HG02981 (cell line): ENCODE data around the gene STYXL1.
"Not testable (repeated sequence)": the region's sequence is repeated elsewhere in the genome, so short reads cannot be mapped to it uniquely, and the experiment has no call there.

Experiments used
- ATAC-seq: cut with Tn5 transposase; IDR thresholded peaks from one replicate; pipeline ENCODE4 v1.9.1; 2021; ENCODE audit warnings: mild to moderate bottlenecking, moderate library complexity; ENCODE audit not compliant: unreplicated experiment

STYXL1 gene

DNA sequence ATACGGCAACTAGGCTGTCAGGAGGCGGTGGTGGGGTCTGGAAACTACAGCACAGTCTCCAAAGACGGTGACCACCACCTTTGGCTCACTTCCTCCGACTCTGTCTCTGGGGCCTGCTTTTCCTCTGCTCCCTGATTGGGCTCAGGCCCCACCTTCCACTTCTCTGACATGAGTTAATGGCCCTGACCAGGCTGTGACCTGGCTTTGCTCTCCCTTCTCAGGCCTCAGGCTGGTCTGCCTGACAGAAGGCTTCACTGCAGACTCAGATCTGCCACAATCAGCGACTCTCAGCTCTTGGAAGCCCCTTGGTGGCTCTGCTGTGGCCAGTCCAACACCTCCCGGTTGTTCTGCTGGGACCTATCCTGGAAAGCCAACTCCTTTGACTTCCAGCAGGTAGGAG lies 7.7 kb downstream of the STYXL1 start:
- ATAC-seq, result no peak

DNA sequence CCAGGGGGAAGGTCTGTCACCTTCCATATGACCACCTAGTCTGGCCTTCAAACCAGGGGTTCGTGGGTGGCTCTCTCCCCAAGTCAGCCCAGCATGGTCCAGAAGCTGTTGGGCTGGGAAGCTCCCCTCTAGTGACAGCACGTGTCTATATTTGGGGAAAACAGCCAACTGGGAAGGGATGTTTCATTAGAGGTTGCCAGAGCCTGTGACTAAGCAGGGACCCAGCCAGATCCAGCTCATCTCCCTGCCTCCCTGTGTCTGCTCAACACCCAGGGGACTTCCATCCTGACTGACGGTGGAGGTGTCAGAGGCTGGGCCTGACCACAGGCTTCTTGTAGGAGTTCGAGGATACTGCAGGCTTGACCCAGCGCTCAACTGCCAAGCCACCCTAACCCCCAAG lies 10.5 kb downstream of the STYXL1 start:
- ATAC-seq, result no peak

DNA sequence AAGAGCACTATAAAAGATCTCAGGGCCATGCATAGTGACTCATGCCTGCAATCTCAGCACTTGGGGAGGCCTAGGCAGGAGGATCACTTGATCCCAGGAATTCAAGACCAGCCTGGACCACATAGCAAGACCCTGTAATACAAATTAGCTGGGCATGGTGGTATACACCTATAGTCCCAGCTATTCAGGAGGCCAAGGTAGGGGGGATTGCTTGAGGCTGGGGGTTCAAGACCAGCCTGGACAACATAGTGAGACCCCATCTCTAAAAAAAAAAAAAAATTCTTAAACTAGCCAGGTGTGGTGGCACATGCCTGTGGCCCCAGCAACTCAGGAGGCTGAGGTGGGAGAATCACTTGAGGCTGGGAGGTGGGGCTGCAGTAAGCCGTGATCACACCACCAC lies 15.8 kb downstream of the STYXL1 start:
- ATAC-seq, result no peak

DNA sequence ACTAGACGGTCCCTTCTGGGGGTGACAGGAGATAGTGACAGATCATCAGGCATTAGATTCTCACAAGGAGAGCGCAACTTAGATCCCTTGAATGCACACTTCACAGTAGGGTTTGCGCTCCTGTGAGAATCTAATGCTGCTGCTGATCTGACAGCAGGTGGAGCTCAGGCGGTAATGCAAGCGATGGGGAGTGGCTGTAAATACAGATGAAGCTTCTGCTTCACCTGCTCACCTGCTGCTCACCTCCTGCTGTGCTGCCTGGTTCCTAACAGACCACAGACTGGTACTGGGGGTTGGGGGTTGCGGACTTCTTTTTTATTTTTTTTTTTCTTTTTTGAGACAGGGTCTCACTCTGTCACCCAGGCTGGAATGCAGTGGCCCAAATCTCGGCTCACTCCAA lies 18.1 kb downstream of the STYXL1 start:
- not testable (repeated sequence) for ATAC-seq

DNA sequence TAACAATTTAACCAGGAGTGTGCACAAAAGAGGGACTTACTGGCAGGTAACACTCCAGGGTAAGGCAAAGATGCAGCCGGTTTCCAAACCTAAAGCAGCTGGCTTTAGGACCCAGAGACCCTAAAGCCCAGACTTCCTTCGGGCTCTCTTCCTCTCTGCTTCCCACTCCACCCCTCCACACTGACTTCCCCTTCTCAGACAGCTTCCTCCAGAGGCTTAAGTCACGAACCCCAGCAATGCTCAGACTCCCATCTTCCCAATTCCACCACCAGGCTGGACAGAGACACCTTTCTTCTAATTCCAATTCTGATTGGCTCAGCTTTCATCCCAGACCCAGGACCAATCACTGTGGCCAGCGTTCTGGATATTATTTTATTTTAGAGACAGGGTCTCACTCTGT lies 24.8 kb downstream of the STYXL1 start:
- no peak for ATAC-seq

DNA sequence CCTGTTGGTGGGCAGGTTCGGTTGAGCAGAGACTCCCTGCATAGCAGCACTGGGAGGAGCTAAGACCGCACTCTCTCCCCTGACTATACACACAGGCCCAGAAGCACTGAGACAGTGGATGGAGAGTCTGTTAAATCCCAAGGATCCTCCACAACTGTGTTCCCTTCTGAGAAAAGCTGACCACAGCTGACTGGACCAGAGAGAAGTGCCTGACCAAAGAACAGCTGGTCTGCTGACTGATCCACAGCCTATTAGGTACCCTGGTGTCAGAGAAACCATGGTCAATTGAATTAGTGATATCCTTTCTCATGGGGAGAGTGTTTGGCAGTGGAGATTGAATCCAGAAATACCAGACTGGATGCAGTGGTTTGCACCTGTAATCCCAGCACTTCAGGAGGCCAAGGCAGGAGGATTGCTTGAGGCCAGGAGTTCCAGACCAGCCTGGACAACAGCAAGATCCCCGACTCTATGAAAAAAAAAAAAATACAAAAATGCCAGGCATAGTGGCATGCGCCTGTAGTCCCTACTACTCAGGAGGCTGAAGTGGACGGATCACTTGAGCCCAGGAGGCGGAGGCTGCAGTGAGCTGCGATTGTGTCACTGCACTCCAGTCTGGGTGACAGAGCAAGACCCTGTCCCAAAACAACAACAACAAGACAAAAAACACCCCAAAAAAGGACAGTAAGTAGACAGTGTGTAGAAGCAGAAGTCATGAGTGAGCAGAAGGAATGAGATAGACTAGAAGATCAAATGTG lies 25.6 kb downstream of the STYXL1 start:
- ATAC-seq, result no peak

DNA sequence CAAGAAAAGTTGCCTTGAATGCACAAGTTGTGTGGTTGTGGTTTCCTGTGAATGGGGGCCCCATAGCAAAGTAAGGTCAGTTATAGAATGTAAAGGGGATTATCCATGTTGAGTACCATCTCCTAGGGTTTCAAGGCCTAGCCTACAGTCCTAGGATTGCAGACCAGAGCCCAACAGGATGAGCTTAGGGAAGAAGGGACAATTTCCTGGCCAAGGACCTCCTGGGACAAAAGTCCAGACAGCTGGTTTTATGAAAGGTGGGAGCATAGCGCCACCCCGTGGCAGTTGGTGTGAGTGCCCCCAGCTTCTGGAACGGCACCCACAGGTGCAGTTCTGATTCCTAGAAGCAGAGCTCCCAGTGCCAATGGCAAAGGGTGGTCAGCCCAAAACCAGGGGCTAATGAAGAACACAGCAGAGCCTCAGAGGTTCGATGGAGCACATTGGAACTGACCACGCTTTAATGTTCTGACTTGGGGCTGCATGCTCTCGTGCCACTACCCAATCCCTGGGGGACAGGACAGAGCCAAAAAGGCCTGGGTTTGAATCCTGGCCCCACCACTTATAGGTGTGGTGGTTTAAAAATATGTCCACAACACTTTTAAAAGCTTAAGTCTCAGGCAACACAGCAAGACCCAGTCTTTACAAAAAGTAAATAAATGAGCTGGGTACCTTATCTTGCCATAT lies 27.6 kb downstream of the STYXL1 start:
- ATAC-seq, result no peak

DNA sequence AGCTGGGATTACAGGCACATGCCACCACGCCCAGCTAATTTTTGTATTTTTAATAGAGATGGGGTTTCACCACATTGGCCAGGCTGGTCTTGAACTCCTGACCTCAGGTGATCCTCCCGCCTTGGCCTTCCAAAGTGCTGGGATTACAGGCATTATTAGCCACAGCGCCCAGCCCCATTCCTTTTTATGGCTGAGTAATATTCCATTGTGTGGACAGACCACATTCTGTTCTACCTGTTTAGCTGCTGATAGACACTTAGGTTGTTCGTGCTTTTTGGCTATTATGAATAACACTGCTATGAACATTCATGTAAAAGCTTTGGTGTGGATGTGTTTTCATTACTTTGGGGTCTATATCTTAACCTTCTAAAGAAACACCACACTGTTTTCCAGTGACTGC lies 29.3 kb downstream of the STYXL1 start:
- ATAC-seq, result not testable (repeated sequence)

DNA sequence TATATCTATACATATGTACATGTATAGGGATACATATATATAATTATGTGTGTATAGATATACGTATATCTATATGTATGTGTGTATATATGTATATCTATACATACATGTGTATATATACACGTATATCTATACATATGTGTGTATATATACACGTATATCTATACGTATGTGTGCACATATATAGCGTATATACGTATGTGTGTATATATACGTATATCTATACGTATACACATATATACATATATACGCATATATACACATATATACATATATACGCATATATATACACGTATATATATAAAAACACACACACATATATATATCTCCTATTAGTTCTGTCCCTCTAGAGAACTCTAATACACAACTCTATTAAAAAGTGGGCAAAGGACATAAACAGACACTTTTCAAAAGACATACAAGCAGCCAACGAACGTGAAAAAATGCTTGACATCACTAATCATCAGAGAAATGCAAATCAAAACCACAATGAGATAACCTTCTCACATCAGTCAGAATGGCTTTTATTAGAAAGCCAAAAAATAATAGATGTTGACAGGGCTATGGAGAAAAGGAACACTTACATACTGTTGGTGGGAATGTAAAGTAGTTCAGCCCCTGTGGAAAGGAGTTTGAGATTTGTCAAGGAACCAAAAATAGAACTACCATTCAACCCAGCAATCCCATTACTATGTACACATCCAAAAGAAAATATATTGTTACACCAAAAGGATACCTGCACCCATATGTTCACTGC lies 31.4 kb downstream of the STYXL1 start:
- ATAC-seq, result no peak

DNA sequence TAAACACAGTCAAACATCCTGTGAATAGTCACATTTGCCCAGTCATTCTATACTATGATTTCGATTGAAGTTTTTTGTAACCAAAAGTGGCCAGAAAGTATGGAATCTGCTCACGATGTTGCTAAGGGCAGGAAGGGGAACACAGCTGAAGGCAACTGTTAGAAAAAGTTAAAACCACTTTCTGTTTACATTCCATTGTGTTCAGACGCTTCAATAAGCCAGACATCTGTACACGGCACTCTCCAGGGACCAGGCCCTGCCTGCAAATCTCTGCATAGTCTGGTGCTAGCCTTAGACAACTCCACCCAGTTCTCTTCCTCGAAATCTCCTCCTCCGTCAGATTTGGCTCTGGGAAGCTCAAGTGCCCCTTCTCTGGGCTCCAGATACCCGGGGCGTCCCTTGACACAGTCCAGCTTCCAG lies 36.3 kb downstream of the STYXL1 start:
- ATAC-seq, result no peak

DNA sequence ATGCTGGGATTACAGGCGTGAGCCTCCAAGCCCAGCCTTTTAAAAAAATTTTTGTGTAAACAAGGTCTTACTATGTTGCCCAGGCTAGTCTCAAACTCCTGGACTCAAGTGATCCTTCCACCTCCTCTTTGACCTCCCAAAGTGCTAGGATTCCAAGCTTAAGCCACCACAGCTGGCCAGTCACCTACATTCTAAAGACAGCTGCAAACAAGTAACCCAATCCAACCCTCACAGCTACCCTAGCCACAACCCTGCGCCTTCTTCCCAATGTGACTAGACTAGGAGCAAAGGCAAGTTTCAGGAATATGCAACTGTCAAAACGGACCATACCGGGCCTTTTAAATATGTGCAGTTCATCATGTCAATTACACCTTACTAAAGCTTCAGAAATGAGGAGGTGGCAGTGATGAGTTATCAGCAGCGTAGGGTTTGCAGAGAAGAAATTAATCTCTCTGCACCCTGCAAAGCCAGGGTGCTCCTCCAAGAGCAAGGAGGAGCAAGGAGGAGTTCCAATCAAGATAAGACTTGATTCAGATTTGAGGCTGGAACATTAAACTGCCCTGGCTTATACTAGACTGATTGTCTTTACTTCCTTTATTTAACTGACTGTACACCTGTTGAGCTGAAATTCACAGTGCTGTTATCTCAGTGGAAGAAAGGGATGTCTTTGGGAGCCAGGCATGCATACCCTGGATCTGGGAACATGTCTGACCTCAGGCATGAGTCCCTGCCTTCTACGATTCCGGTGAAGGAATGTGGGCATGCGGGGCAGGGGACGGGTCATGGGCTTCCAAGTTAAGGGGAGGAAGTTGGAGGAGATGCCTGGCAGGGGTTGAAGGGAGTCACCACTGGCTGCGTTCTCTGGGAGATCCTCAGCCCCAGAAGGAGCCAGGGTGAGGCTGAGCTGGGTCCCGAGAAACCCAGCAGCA lies 37.9 kb downstream of the STYXL1 start:
- no peak for ATAC-seq

DNA sequence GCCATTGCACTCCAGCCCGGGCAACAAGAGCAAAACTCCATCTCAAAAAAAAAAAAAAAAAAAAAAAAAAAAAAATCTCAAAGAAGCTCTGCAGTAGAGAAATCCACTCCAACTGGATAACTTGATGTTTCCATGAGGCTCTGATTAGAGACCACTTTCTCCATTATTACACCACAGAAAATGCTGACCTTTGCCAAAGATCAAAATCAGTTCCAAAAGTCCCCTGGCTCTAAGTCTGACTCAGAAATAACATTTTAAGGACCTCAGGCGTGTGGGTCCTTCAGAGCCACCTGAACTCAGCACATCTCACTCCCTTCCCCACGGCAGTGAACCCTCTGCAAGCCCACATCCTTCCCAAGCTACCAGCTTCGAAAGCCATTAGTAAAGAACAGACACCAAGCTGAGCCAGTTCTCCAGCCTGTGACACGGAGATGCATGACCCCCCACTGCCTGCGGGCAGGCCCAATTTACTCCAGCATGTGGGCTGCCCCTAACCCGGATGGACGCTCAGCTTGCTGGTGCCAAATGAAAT lies 39.6 kb downstream of the STYXL1 start:
- ATAC-seq, result no peak

DNA sequence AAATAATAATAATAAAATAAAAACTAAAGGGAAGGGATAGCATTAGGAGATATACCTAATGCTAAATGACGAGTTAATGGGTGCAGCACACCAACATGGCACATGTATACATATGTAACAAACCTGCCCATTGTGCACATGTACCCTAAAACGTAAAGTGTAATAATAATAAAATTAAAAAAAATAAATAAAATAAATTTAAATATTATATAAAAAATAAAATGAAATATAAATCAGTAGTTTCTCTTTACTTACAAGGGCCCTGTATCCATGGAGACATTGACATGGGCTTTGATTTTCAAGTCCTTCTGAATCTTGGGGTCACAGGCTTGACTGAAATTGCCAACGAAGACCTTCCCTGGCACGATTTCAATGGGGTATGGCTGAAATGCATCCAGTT lies 42.8 kb downstream of the STYXL1 start:
- not testable (repeated sequence) for ATAC-seq

DNA sequence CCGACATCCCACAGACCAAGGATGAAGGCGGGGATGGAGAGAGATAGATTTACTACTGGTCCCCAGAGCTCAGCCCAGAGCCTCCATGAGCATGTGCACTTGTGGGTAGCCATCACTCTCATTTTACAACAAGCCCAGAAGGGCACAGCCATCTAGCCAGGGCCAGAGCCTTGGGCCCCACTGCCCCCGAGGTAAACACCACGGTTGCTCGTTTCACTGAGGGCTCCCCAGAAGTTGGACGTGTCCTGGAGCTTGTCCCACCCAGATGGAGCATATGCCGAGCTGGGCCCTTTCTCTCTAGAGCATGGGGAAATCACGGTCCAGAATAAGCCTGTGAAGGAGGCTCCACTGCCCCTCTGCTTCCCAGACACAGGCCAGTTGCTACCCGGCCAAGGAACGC lies 44.4 kb downstream of the STYXL1 start:
- no peak for ATAC-seq

DNA sequence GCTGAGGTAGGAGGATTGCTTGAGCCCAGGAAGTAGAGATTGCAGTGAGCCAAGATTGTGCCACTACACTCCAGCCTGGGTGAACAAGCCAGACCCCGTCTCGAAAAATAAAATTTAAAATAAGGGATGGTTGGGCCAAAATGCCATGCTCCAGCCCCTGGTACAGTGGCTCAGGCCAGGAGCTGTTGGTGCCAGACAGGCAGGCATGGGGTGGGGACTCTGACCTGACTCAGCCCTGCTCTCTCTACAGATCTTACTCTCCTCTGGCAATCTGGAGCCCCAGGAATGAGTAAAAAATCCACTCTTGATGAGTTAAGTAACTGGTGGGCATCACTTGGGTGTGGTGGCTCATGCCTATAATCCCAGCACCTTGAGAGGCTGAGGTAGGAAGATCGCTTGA lies 45.0 kb downstream of the STYXL1 start:
- no peak for ATAC-seq

DNA sequence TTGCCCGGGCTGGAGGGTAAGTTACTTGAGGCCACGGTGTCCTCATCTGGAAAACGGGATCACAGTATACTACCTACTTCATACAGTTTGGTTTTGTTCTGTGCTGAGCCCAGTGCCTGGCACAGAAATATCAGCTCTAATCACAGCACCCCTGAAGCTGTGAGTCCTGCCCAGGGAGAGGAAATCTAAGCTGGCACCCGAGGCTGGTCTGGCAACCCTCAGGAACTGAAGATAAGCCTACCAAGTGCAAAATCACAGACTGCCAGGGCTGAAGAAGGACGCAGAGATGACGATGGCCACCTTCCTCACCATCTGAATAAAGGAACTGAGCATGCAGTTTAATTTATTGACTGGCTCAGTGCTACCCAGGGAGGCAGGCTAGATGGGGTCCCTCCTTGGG lies 45.7 kb downstream of the STYXL1 start:
- ATAC-seq, result no peak

DNA sequence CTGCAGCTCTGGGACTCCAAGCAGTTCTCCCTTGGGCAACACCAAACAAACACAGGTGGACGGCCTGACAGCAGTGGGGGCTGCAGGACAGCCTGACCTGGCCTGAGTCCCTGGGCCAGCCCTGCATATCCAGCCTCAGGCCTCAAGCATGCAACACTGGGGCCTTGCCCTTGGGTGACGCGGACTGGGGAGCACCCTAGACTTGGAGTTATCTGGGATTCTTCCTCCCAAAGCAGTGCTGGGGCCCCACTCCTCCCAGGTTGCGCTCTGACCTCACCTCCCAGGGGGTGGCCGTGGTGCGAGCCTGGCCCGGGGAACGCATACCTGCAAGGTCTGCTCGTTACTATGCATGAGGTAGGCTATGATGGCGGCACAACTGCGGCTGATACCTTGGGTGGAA lies 47.2 kb downstream of the STYXL1 start:
- ATAC-seq, result no peak

DNA sequence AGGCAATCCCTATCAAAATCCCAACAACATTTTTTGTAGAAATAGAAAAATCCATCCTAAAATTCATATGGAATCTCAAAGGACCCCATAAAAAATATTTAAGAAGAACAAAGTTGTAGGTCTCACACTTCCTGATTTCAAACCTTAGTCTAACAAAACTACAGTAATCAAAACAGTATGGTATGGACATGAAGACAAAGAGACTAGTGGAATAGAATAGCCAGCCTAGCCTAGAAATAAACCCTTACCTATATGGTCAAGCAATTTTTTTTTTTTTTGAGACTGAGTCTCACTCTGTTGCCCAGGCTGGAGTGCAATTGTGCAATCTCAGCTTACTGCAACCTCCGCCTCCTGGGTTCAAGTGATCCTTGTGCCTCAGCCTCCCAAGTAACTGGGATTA lies 49.8 kb downstream of the STYXL1 start:
- no peak for ATAC-seq

DNA sequence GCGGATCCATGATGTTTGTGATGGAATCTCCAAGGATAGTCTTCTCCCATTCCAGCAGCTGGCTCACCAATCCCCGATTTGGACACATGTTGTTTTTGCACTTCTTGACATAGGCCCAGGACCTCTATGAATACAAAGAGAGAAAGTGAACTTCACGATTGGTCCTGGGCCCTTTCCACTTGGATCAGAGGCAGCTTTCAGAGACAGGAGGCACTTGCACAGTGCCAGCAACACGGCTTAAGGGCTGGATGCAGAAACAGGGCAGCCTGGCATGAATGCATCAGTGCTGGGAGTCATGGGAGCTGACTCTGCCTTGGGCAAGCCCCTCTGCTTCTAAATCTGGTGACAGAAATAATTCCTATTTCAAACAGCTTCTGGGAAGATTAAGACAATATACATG lies 51.3 kb downstream of the STYXL1 start:
- ATAC-seq, result no peak

DNA sequence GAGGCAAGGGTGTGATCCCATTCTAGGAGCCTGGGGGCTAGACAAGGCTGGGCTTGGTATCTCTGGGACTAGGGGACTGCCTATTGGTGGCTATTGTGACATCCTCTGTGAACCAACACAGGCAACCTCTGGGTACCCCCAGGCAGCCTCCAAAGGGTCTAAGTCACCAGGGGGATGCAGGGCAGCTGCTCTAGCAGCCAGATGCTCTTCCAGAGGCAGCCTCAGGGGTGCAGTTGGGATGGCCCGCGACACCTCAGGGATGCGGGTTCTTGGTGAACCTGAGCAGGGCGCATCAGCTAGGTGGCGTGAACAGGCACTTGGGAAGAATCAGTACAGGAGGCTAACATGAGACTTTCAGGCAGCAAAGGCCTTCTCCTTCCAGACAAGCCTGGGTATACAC lies 51.8 kb downstream of the STYXL1 start:
- no peak for ATAC-seq

DNA sequence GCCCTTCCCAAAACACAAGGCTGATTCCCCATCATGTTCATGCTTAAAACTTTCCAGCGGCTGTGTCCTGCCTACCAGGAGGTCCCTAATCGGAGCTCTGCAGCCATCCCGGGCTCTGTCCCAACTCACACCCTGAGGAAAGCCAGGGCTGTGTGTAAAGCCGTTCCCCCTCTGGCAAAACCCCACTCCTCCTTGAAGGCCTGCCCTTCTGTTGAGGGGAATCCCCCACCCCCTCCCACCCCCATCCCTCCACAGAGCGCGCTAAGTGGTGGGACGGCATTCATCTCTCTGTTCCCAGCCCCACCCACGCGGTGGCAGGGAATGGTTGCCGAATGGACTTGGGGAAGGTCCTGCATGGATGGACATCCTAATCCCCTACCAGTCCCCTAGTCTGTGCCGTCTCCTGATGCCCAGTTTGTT lies 52.7 kb downstream of the STYXL1 start:
- ATAC-seq, result no peak
